Peyer's patch (tissue), 4 donors: Measurements from ENCODE around the gene SRGAP1. TPM values are rescaled to one million over a fixed set of nuclear protein-coding genes. Genes with fewer than 3 reads are reported as not detected.

Source experiments
- DNase-seq, 3 donors: peaks; one replicate each; pipeline ENCODE4 v3.0.0-alpha.2; 2017 to 2019
- H3K27ac ChIP-seq, 4 donors: fragments of 200-600 bp; sonication (generic); one replicate each; pipeline ENCODE4 v1.5.1; 2016 to 2019
- H3K27me3 ChIP-seq, 2 donors: fragments of 200-600 bp; sonication (generic); one replicate each; pipeline ENCODE4 v1.5.1; 2019
- H3K36me3 ChIP-seq, 3 donors: fragments of 200-600 bp; sonication (generic); one replicate each; pipeline ENCODE4 v1.5.1; 2016 to 2019
- H3K4me1 ChIP-seq, 4 donors: fragments of 200-600 bp; sonication (generic); one replicate each; pipeline ENCODE4 v1.5.1; 2016 to 2019
- H3K4me3 ChIP-seq, 4 donors: fragments of 200-600 bp; sonication (generic); 1 replicate in 3 of 4; 2 replicates in 1 of 4; pipeline ENCODE4 v1.5.1; 2016 to 2019; ENCODE audit warnings: mild to moderate bottlenecking in 1 of 4
- H3K9me3 ChIP-seq, 4 donors: fragments of 200-600 bp; sonication (generic); one replicate each; pipeline ENCODE4 v1.5.1; 2016 to 2019; ENCODE audit warnings: mild to moderate bottlenecking in 1 of 4
- CTCF ChIP-seq, 6 experiments: fragments of 450-650 bp in 4 of 6; fragments of 200-600 bp in 2 of 6; sonication (generic) in 1 of 6; IDR thresholded peaks; one replicate each; pipeline ENCODE4 v1.5.1; 2017 to 2019; ENCODE audit warnings: antibody characterized with exemption in 6 of 6, mild to moderate bottlenecking in 3 of 6, moderate library complexity in 1 of 6
- POLR2A ChIP-seq, 2 donors: fragments of 450-650 bp; IDR thresholded peaks; one replicate each; pipeline ENCODE4 v1.5.1; 2017; ENCODE audit warnings: antibody characterized with exemption in 2 of 2, mild to moderate bottlenecking in 2 of 2, moderate library complexity in 2 of 2
- total RNA-seq, 4 donors: library from RNA; depleted of rRNA; stranded (reverse); fragments of >200 nt; gene quantifications; one replicate each; pipeline ENCODE4 v1.1.0, GENCODE V29; 2016

SRGAP1 gene
- total RNA-seq, result 10 to 100 TPM in 3 of 4 donors, 1 to 10 TPM in 1; 5.8 to 92.4 (median 16.4) TPM

- Histone ChIP-seq H3K4me1 (peaks cover 0 to 23% (median 2%) of the 10 kb centered on the region in 4 donors), H3K9me3 (no peaks in the 10 kb centered on the region), H3K4me3 (peak within 1 kb of the TSS; percentile 52 to 92 (median 78)), H3K36me3 (no peaks in the 10 kb centered on the region), H3K27me3 (no peaks in the 10 kb centered on the region), H3K27ac (peak within 1 kb of the TSS; percentile 75 to 92 (median 82))
- DNase-seq, result peak in 2 of 3 donors; percentile 56 to 78
- TF ChIP-seq CTCF (IDR thresholded peaks at IDR 0.05), result no peak
Measured at GRCh38 chr12:63844391-63845341, at the start of gene SRGAP1. TSS of gene SRGAP1 (plus strand) at chr12:63844700. CDS start at chr12:63844817, 117 bp downstream.

GRCh38 chr12:63795032-63795687 is 49.3 kb upstream of the SRGAP1 start:
- Histone ChIP-seq H3K27ac (no peak overlapping the region), H3K9me3 (no peaks in the 10 kb centered on the region), H3K36me3 (peaks cover 0 to 7% (median 0%) of the 10 kb centered on the region in 3 donors), H3K4me1 (no peaks in the 10 kb centered on the region), H3K4me3 (no peak overlapping the region), H3K27me3 (no peaks in the 10 kb centered on the region)
- TF ChIP-seq POLR2A (IDR thresholded peaks at IDR 0.05) (no peak), CTCF (IDR thresholded peaks at IDR 0.05) (no peak)
- DNase-seq, result no peak

DNA sequence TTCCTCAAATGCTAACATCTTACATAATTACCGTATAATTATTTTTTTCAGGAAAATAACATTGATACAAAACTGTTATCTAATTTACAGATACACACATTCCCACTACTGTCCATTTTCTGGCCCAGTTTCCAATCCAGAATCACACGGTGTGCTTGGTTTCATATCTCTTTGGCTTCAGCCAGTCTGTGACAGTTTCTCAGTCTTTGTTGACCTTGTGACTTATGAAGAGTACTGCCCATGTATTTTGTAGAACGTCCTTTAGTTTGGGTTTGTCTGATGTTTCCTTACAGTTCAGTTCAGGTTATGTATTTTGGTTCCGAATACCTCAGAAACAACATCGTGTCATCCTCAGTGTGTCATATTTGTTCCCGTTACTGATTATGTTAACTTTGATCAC is 48.6 kb upstream of the SRGAP1 start:
- no peaks in the 10 kb centered on the region for H3K9me3 ChIP-seq
- no peak overlapping the region for H3K27ac ChIP-seq
- no peaks in the 10 kb centered on the region for H3K4me1 ChIP-seq
- H3K36me3 ChIP-seq, result no peaks in the 10 kb centered on the region
- TF ChIP-seq POLR2A (IDR thresholded peaks at IDR 0.05), result no peak
- TF ChIP-seq CTCF (IDR thresholded peaks at IDR 0.05), result no peak
- no peaks in the 10 kb centered on the region for H3K27me3 ChIP-seq
- no peak for DNase-seq
- no peak overlapping the region for H3K4me3 ChIP-seq

- Histone ChIP-seq H3K9me3 (no peaks in the 10 kb centered on the region), H3K27ac (no peak overlapping the region), H3K4me1 (no peaks in the 10 kb centered on the region), H3K4me3 (no peak overlapping the region), H3K36me3 (no peaks in the 10 kb centered on the region), H3K27me3 (no peaks in the 10 kb centered on the region)
- TF ChIP-seq CTCF (IDR thresholded peaks at IDR 0.05) (peak in 5 of 6 experiments; percentile 26 to 56 (median 45)), POLR2A (IDR thresholded peaks at IDR 0.05) (no peak)
- DNase-seq, result no peak
Measured at GRCh38 chr12:63802012-63802608, 42.4 kb upstream of the SRGAP1 start.

GRCh38 chr12:63804746-63805145 is 39.8 kb upstream of the SRGAP1 start:
- H3K4me1 ChIP-seq, result no peaks in the 10 kb centered on the region
- TF ChIP-seq POLR2A (IDR thresholded peaks at IDR 0.05) (no peak), CTCF (IDR thresholded peaks at IDR 0.05) (no peak)

More at GRCh38 chr12:63804746-63805145, 39.8 kb upstream of the SRGAP1 start:
- no peaks in the 10 kb centered on the region for H3K27me3 ChIP-seq
- no peaks in the 10 kb centered on the region for H3K9me3 ChIP-seq
- no peak overlapping the region for H3K4me3 ChIP-seq
- no peak overlapping the region for H3K27ac ChIP-seq
- DNase-seq, result no peak
- no peaks in the 10 kb centered on the region for H3K36me3 ChIP-seq
